Activated T-cell treated with anti-CD3 and anti-CD28 coated beads for 1 hour (primary cell): ENCODE data around the gene ROCK2.
"Not testable (repeated sequence)": the region's sequence is repeated elsewhere in the genome, so short reads cannot be mapped to it uniquely, and the experiment has no call there.

Experiments used
- DNase-seq: peaks from one replicate; pipeline ENCODE4 v3.0.0-alpha.2; 2020; ENCODE audit warnings: low read depth

The ROCK2 gene

GRCh38 chr2:11264818-11265217 is 79.6 kb downstream of the ROCK2 start:
- DNase-seq, result no peak

GRCh38 chr2:11264007-11264406 is 80.4 kb downstream of the ROCK2 start:
- DNase-seq, result no peak

- DNase-seq, result no peak
These were observed 81.3 kb downstream of the ROCK2 start for GRCh38 chr2:11263177-11263576.

GRCh38 chr2:11262438-11262837 is 82.0 kb downstream of the ROCK2 start:
- DNase-seq, result not testable (repeated sequence)

- DNase-seq, result not testable (repeated sequence)
These were observed 82.9 kb downstream of the ROCK2 start for GRCh38 chr2:11261564-11261963.

- DNase-seq, result no peak
These were observed 83.5 kb downstream of the ROCK2 start for GRCh38 chr2:11260979-11261378.

GRCh38 chr2:11257964-11258363 is 86.5 kb downstream of the ROCK2 start:
- DNase-seq, result no peak

- DNase-seq, result no peak
These were observed 87.4 kb downstream of the ROCK2 start for GRCh38 chr2:11257078-11257477.

- no peak for DNase-seq
These were observed 88.3 kb downstream of the ROCK2 start for GRCh38 chr2:11256166-11256565.

- DNase-seq, result no peak
These were observed 90.3 kb downstream of the ROCK2 start for GRCh38 chr2:11254100-11254536.

GRCh38 chr2:11252458-11252857 is 92.0 kb downstream of the ROCK2 start:
- not testable (repeated sequence) for DNase-seq

GRCh38 chr2:11250400-11251196 is 93.8 kb downstream of the ROCK2 start:
- no peak for DNase-seq

- no peak for DNase-seq
These were observed 99.1 kb downstream of the ROCK2 start for GRCh38 chr2:11245322-11245721.

GRCh38 chr2:11244091-11244826 is 100.2 kb downstream of the ROCK2 start:
- DNase-seq, result no peak

GRCh38 chr2:11243512-11243911 is 100.9 kb downstream of the ROCK2 start:
- no peak for DNase-seq

GRCh38 chr2:11242542-11243174 is 101.8 kb downstream of the ROCK2 start:
- DNase-seq, result no peak

- DNase-seq, result no peak
These were observed 102.8 kb downstream of the ROCK2 start for GRCh38 chr2:11241412-11242203.

GRCh38 chr2:11239666-11240462 is 104.6 kb downstream of the ROCK2 start:
- no peak for DNase-seq

- DNase-seq, result no peak
These were observed 105.3 kb downstream of the ROCK2 start for GRCh38 chr2:11239147-11239546.

GRCh38 chr2:11237122-11237521 is 107.3 kb downstream of the ROCK2 start:
- no peak for DNase-seq

GRCh38 chr2:11236335-11236734 is 108.1 kb downstream of the ROCK2 start:
- DNase-seq, result no peak
